GM21576 (cell line): ENCODE measurements around the gene CSF3.

ENCODE experiments used
- ATAC-seq: cut with Tn5 transposase; IDR thresholded peaks from one replicate; pipeline ENCODE4 v1.9.1; 2021; ENCODE audit warnings: mild to moderate bottlenecking, moderate library complexity; ENCODE audit not compliant: unreplicated experiment

Gene CSF3

GRCh38 chr17:40059729-40060475 is 44.7 kb downstream of the CSF3 start:
- no peak for ATAC-seq

GRCh38 chr17:40060887-40061608 is 45.8 kb downstream of the CSF3 start:
- ATAC-seq: no peak

GRCh38 chr17:40061609-40062038 is 46.4 kb downstream of the CSF3 start:
- ATAC-seq: no peak

- ATAC-seq: peak; percentile 49
Measured at GRCh38 chr17:40062329-40063186, 47.3 kb downstream of the CSF3 start, which contains the start of gene THRA. Gene THRA (plus strand): TSS chr17:40062965. CDS start chr17:40074489, 11,524 bp downstream.

GRCh38 chr17:40063187-40063771 is 48.0 kb downstream of the CSF3 start:
- ATAC-seq: peak; percentile 28

- no peak for ATAC-seq
Measured at GRCh38 chr17:40063901-40064531, 48.8 kb downstream of the CSF3 start.

- no peak for ATAC-seq
Measured at GRCh38 chr17:40064971-40065768, 49.9 kb downstream of the CSF3 start.

GRCh38 chr17:40065769-40066510 is 50.7 kb downstream of the CSF3 start:
- no peak for ATAC-seq
